GM10266 (cell line): ENCODE results near the gene UQCRFS1.
"Not testable (repeated sequence)": the region's sequence is repeated elsewhere in the genome, so short reads cannot be mapped to it uniquely, and the experiment has no call there.

Experiments used
- DNase-seq: peaks from one replicate; pipeline ENCODE4 v3.0.0; 2012; ENCODE audit errors: extremely low spot score
- CTCF ChIP-seq: IDR thresholded peaks from 2 replicates; pipeline ENCODE4 v1.5.1; 2012; ENCODE audit warnings: mild to moderate bottlenecking, low read depth; ENCODE audit not compliant: control insufficient read depth, insufficient read depth; ENCODE audit errors: missing control alignments

UQCRFS1 gene

GRCh38 chr19:29255912-29256311 is 43.0 kb upstream of the UQCRFS1 start:
- DNase-seq: no peak
- no peak for TF ChIP-seq CTCF

GRCh38 chr19:29255006-29255405 is 42.1 kb upstream of the UQCRFS1 start:
- no peak for DNase-seq
- TF ChIP-seq CTCF: no peak

GRCh38 chr19:29249798-29250197 is 36.8 kb upstream of the UQCRFS1 start:
- not testable (repeated sequence) for DNase-seq

- TF ChIP-seq CTCF: no peak
- DNase-seq: no peak
Observed at GRCh38 chr19:29248332-29248844, 35.4 kb upstream of the UQCRFS1 start.

GRCh38 chr19:29247872-29248271 is 34.9 kb upstream of the UQCRFS1 start:
- no peak for DNase-seq
- TF ChIP-seq CTCF: no peak

- DNase-seq: no peak
- no peak for TF ChIP-seq CTCF
Observed at GRCh38 chr19:29247471-29247870, 34.5 kb upstream of the UQCRFS1 start.

- TF ChIP-seq CTCF: no peak
- DNase-seq: no peak
Observed at GRCh38 chr19:29247051-29247450, 34.1 kb upstream of the UQCRFS1 start.

GRCh38 chr19:29245215-29245614 is 32.3 kb upstream of the UQCRFS1 start:
- no peak for TF ChIP-seq CTCF
- no peak for DNase-seq
